ENCODE data around the gene SRRM5.
"Not testable (repeated sequence)": the region's sequence is repeated elsewhere in the genome, so short reads cannot be mapped to it uniquely, and the experiment has no call there.

Gene SRRM5

DNA sequence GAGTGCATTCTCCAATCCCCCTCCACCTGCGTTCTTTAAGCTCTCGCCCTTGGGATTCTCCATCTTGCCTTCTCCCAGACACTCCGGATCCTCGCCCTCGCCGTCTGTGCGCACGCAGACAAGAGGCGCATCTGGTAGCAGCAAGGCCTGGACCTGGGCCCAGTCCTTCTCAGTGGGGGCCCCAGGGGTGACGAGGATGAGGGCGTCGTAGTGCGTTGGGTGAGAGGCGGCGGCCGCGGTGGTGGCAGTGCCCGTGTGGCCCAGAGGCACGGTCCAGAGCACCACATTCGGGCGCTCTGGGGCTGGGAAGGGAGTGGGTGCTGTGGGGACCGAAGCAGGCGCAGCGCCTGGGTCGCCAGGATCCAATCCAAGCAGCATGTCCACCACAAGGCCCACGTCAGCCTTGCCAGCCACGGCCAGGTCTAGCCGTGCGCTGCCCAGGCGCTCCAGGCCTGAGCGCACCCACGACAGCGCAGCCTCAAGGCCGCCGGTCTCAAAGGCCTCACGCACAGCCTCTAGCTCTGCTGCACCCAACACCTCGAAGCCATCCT lies 19.0 kb upstream of the SRRM5 start:
- no peak for DNase-seq

DNA sequence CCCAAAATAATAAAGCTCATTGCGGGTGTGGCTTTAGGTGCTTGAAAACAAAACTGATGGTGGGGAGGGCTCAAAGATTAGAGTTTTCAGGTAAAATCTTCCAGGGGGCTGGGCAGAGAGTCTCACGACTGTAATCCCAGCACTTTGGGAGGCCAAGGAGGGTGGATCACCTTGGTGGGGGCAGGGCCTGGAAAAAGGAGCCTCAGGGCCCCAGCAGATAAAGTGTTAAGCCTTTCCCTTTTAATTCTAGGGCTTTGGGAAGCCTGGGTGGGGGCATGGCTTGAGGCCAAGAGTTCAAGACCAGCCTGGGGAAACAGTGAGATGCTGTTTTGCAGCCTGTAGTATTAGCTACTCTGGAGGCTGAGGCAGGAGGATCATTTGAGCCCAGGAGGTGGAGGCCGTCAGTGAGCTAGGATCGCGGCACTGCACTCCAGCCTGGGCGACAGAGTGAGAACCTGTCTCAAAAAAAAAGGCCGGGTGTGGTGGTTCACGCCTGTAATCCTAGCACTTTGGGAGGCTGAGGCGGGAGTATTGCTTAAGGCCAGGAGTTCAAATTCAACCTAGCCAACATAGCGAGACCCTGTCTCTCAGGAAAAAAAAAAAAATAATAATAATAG lies 17.7 kb upstream of the SRRM5 start:
- no peak for DNase-seq

GRCh38 chr19:43594710-43595604 lies 16.9 kb upstream of the SRRM5 start:
- DNase-seq, result peak; percentile 88

GRCh38 chr19:43595605-43595998 lies 16.3 kb upstream of the SRRM5 start:
- DNase-seq, result no peak

GRCh38 chr19:43595999-43596841 lies 15.7 kb upstream of the SRRM5 start, which contains the start of the genes IRGQ and ZNF576:
Gene IRGQ (minus strand): TSS chr19:43596134. CDS start chr19:43595338, 796 bp downstream.
Gene ZNF576 (plus strand): TSS chr19:43596595. CDS start chr19:43597109, 514 bp downstream.
- DNase-seq, result peak; percentile 100

DNA sequence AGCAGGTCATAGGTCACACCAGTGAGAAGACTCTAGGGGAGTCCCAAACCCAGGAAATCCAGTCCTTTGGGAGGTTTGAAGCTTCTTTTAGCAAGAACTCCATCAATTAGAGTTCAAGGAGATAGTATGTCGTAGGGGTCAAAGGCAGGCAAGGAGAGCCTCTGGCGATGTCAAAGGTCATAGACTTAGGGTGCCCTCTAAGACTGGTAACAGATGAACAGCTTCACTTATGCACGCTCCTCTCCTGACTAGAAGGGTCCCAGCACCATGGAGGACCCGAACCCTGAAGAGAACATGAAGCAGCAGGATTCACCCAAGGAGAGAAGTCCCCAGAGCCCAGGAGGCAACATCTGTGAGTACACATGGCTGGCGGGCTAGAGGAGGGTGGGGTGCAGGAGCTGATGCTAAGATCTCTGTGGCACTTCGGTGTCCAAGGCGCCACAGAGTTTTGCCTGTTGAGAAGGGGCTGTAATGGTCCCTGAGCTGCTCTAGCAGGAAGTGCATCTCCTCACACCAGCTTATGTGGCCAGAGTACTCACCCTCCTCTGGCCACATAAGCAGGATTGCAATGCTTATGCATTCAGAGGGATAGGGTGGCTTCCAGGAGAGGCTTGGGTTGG lies 14.9 kb upstream of the SRRM5 start:
- DNase-seq, result peak; percentile 43

DNA sequence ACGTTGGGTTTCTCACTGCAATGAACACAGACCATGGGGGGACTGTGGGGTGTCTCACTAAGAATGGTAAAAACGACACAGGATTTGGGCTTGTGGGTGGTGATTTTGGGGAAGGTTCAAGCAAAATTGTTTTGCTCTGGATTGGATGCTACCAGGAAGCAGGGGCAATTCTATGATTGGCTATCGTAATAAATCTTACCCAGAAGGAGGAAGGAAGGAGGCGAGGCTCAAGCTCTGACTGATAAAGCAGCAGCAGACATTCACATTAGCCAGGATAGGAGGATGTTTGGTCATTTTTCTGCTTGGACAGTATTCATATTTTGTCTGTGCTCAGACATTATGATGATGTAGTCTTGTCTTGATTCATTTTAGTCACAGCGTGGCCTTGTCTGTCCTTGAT lies 14.0 kb upstream of the SRRM5 start:
- no peak for DNase-seq

DNA sequence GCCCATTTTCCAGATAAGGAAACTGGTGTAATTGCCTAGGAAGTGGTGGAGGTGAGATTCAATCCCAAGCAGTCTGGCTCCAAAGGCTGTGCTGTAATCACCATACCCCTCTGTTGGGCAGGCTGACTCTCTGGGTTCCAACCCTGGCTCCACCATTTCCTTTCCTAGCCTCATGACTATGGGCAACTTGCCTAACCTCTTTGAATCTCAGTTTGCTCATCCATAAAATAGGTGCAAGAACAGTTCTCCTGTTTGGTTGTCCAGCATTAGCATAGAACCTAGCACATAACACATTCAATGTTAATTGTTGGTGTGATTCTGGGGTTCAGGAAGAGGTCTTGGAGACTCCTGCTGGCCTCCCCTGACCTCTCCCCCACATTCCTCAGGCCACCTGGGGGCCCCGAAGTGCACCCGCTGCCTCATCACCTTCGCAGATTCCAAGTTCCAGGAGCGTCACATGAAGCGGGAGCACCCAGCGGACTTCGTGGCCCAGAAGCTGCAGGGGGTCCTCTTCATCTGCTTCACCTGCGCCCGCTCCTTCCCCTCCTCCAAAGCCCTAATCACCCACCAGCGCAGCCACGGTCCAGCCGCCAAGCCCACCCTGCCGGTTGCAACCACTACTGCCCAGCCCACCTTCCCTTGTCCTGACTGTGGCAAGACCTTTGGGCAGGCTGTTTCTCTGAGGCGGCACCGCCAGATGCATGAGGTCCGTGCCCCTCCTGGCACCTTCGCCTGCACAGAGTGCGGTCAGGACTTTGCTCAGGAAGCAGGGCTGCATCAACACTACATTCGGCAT lies 13.2 kb upstream of the SRRM5 start:
- DNase-seq, result no peak

DNA sequence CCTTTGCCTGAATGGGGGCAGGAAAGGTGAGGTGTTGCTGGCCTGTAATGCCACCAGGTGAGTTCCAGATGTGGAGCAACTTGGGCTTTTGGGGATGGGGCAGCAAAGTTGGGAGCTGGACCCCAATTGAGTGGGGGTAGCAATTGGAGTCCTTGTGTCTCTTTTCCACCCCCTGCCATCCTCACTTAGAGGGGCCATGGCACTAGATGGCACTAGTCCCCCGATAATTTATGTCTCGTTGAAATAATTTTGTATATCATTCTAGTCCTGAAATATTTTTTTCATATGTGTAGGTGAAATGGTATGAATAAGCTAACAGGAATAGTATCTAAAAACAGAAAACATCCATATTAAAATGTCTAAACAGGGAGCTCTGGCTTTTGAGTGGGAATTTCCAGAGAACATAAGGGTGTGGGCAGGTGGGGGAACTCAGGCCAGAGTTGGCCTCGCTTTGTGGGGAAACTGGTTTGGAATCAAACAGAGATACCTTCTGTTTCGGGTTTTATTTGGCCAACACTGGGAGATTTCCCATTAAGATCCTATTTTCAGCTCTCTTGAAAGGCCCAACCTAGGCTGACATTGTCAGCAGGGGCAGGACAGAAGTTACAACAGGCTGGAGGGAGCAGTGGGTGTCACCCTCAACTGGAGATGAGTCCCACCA lies 12.1 kb upstream of the SRRM5 start:
- DNase-seq, result no peak

DNA sequence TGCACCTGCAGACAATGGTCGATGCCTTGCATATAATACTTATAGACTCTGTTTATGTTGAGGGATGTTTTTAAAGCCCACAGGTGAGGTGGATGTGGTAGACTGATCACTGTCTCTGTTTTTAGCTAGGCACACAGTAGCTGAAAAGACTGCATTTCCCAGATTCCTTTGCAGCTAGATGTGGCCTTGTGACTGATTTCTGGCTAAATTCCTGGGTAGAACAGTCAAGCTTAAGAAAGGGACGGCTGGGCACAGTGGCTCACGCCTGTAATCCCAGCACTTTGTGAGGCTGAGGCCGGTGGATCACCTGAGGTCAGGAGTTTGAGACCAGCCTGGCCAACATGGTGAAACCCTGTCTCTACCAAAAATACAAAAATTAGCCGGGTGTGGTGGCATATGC lies 11.6 kb upstream of the SRRM5 start:
- DNase-seq, result not testable (repeated sequence)

DNA sequence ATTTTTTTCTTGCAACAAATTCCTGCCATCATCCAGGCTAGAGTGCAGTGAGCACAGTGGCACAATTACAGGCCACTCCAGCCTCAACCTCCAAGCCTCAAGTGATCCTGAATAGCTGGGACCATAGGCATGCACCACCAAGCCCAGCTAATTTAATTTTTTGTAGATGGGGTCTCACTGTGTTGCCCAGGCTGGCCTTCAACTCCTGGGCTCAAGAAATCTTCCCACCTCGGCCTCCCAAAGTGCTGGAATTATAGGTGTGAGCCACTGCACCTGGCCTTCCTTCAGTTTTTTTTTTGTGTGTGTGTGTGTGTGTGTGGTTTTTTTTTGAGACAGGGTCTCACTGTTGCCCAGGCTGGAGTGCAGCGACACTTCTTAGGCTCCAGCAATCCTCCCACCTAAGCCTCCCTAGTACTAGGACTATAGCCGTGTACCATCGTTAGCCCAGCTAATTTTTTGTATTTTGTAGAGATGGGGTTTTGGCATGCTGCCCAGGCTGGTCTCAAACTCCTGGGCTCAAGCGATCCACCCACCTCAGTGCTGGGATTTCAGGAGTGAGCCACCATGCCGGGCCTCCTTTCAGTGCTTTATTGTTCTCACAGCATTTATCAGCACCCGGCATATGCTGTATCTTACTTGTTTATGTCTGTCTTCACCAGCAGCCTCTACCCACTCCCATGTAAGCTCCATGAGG lies 5.9 kb upstream of the SRRM5 start:
- no peak for DNase-seq

DNA sequence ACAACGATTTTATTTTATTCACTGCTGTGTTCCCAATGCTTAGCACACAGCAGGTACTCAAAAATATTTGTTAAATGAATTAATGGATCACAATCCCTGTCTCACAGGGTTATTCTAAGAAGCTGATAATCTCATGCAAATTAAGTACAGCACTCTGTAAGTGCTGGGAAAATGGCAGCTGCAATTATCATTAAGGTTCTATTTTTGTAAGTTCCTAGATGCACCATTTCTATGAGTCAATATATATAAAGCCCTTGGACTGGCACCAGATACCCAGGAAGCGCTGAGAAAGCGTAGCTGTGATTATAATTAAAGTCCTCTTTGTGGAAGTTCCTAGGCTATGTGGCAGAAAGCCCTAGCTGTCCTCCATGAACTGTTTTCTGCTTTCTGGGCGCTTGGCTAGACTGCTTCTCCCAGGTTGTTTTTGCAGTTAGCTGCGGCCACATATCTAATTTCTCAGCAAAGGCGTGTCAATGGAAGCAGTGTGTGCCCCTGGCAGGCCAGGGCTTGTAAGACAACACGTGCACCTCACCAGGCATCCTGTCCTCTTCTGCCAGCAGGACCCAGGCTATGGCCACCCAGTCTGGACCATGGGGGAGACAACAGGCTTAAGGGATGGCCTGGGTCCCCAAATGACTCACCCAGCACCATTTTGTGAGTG lies 5.2 kb upstream of the SRRM5 start:
- DNase-seq, result no peak

DNA sequence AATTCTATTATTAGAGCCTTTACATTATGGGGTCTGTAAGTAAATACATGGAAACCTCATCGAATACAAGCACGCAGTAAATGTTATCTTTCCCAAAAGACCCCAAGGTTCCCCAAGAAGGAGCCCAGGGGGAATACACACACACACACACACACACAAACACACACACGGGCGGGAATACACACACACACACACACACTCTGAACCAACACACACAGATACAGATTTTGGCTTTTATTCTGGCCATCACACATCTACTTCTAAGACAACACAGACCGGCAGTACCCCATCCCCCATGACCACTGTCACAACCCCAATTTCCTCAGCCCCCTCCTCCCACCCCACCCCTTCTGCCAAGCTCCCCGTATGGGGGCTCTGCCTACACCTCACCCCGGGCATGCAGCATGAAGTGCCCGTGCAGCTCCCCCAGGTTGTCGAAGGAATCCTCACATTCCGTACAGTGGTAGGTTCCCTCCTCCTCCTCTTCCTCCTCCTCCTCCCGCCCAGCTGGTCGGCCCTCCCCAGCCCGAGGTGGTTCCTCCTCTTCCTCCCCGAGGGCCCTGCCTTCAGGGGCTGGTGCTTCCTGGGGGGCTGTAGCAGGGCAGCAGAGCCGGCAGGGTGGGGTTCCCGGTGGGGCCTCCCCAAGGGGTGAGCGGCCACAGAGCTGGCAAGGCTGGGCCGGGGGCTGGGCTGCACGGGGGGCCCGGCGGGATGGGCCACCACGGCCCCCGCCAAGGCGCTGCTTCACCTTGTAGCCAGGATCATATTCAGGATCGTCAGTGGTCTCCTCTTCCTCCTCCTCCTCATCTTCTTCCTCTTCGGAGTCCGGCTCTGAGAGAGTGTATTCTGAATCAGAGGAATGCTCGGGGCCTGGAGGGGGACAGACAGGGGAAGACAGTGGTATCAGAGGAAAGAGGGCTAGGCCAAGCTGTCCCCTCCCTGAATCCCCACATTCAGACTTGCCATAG lies 4.4 kb upstream of the SRRM5 start:
- no peak for DNase-seq

DNA sequence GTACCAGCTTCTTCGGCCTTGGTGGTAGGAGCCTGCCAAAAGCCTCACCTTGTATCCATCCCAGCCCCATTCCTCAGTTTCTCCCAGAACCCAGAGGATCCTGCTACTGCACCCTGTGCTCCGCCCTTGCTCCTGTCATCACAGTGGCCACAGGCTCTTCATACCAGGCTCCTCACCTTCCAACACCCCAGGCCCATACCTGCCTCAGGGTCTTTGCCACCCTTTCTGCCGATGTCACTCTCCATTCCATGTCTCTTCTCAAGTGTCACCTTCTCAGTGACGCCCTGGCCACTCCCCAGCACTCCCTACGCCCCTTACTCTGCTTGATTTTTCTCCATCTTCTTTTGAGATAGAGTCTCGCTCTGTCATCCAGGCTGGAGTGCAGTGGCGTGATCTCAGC lies 2.0 kb upstream of the SRRM5 start:
- DNase-seq, result no peak

GRCh38 chr19:43610493-43610892 lies 1.4 kb upstream of the SRRM5 start:
- DNase-seq, result no peak

- no peak for DNase-seq
Observed at GRCh38 chr19:43612374-43612773, 486 bp downstream of the SRRM5 start.

GRCh38 chr19:43616306-43616705 lies 4.4 kb downstream of the SRRM5 start:
- peak; percentile 25 for DNase-seq

DNA sequence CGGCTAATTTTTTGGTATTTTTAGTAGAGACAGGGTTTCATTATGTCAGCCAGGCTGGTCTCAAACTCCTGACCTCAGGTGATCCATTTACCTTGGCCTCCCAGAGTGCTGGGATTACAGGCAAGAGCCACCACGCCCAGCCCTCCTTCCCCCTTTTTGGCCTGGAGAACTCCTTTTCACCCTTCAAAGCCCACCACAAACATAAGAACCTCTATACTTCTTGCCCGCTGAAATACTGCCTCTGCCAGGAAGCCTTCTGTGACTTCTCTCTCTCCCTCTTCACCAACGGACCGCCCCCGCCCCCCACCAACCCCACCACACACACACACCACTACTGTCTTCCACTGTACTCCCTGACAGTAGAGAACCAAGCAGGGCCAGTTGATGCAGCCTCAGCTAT lies 5.1 kb downstream of the SRRM5 start:
- no peak for DNase-seq

DNA sequence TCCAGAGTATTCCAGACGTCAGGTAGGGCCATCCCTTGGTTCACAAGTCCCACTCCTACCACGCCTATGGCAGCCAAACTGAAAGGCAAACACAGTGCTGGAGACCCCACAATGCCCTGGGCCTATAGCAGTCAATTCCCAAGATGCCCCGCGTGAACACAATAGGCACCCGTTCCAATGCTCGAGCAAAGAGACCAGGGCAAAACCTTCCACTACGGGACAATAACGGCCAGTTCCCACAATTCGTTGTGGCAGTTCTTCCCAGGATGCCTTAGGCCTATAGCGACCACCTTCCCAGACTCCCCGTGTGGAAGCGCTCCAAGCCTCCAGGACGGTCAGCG lies 7.0 kb downstream of the SRRM5 start:
- DNase-seq, result peak; percentile 94
